ENCODE results near the gene CCL8. TPM values are rescaled to one million over a fixed set of nuclear protein-coding genes. Genes with fewer than 3 reads are reported as not detected.

CCL8 gene
- total and polyA plus RNA-seq, 2 of the 4 experiments (the other 2 are of a cell fraction), result not detected

DNA sequence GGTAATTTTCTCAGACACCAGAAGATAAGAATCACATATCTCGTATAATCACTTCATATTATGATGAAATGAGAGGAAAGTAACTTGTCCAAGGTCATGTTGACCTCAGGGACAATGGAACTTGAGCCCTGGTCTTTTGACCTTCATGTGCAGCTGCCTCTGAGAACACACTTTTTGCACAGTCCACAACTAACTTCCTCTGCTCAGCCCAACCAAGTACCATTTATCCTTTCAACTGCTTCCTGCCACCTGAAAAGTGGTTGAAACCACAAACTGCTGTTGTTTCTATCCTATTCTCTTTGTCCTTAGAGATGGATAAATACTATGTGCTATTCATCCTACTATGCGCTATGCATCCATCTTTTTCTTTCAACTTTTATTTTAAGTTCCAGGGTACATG is 46.1 kb downstream of the CCL8 start:
- H2BK20ac ChIP-seq (ENCODE audit: low read depth, low read length), result no peak overlapping the region
- H3K36me3 ChIP-seq (ENCODE audit: control insufficient read depth, insufficient read depth, low read length), result no peaks in the 10 kb centered on the region
- intact Hi-C loops (cut with micrococcal nuclease), result no loop called here
- H2BK5ac ChIP-seq (ENCODE audit: low read depth, low read length, poor library complexity, severe bottlenecking), result no peak overlapping the region
- H3K9me3 ChIP-seq (ENCODE audit: control insufficient read depth, insufficient read depth, low read length), result no peaks in the 10 kb centered on the region
- H3K27ac ChIP-seq (ENCODE audit: insufficient read depth, low read length), result no peak overlapping the region
- no peak overlapping the region for H3K4ac ChIP-seq (ENCODE audit: low read depth, low read length)
- no peak for ATAC-seq (ENCODE audit: low read depth)
- CTCF ChIA-PET, result no interaction called here
- no peak overlapping the region for H4K91ac ChIP-seq (ENCODE audit: insufficient read depth, low read depth, low read length)
- no peaks in the 10 kb centered on the region for H3K4me1 ChIP-seq (ENCODE audit: control insufficient read depth, insufficient read depth, low read length)
- in situ Hi-C loops (cut with MboI; ENCODE audit: low sequenced_read_pairs), result loop anchor here (10.0 kb wide), 1 partner anchor 591 kb away; no protein-coding TSS in a partner anchor
- BruUV-seq (replicated peaks), result no TSS peak
- POLR2A ChIA-PET (ENCODE audit: unreplicated experiment), result no interaction called here
- H4K8ac ChIP-seq (ENCODE audit: low read depth in 2 of 2, low read length in 2 of 2), result no peak overlapping the region
- dilution Hi-C loops (cut with HindIII; ENCODE audit: low sequenced_read_pairs, unreplicated experiment), result no loop called here
- H2AK9ac ChIP-seq (replicated peaks; ENCODE audit: low read depth, low read length, poor library complexity), result no peak overlapping the region
- no peak overlapping the region for H3K18ac ChIP-seq (ENCODE audit: low read depth, low read length)
- H2AFZ ChIP-seq (replicated peaks; ENCODE audit: low read length, poor library complexity), result no peak overlapping the region
- TF ChIP-seq MAZ (IDR thresholded peaks at IDR 0.05; ENCODE audit: borderline replicate concordance, low read depth, low read length) (no peak), POLR2A (IDR thresholded peaks at IDR 0.05; ENCODE audit: low read depth, low read length) (no peak), CEBPB (IDR thresholded peaks at IDR 0.05; ENCODE audit: low read depth, low read length) (no peak), CHD1 (IDR thresholded peaks at IDR 0.05; ENCODE audit: low read depth, low read length) (no peak), FOS (IDR thresholded peaks at IDR 0.05; ENCODE audit: low read depth, low read length) (no peak), SMC3 (IDR thresholded peaks at IDR 0.05; ENCODE audit: low read depth, low read length) (no peak), NFE2L2 (IDR thresholded peaks at IDR 0.05; ENCODE audit: low read depth, low read length) (no peak), MXI1 (IDR thresholded peaks at IDR 0.05; ENCODE audit: borderline replicate concordance, low read depth, low read length) (no peak), RCOR1 (IDR thresholded peaks at IDR 0.05; ENCODE audit: insufficient replicate concordance, low read length) (no peak), BHLHE40 (IDR thresholded peaks at IDR 0.05; ENCODE audit: low read depth, low read length) (no peak), RAD21 (IDR thresholded peaks at IDR 0.05; ENCODE audit: low read length) (no peak), MAFK (IDR thresholded peaks at IDR 0.05; ENCODE audit: low read depth, low read length) (no peak), RFX5 (IDR thresholded peaks at IDR 0.05; ENCODE audit: low read depth, low read length) (no peak)
- TF ChIP-seq, protein P1, sequence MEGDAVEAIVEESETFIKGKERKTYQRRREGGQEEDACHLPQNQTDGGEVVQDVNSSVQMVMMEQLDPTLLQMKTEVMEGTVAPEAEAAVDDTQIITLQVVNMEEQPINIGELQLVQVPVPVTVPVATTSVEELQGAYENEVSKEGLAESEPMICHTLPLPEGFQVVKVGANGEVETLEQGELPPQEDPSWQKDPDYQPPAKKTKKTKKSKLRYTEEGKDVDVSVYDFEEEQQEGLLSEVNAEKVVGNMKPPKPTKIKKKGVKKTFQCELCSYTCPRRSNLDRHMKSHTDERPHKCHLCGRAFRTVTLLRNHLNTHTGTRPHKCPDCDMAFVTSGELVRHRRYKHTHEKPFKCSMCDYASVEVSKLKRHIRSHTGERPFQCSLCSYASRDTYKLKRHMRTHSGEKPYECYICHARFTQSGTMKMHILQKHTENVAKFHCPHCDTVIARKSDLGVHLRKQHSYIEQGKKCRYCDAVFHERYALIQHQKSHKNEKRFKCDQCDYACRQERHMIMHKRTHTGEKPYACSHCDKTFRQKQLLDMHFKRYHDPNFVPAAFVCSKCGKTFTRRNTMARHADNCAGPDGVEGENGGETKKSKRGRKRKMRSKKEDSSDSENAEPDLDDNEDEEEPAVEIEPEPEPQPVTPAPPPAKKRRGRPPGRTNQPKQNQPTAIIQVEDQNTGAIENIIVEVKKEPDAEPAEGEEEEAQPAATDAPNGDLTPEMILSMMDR (conservative IDR thresholded peaks at IDR 0.05; ENCODE audit: low read depth, low read length), result no peak
- TF ChIP-seq, protein P2, sequence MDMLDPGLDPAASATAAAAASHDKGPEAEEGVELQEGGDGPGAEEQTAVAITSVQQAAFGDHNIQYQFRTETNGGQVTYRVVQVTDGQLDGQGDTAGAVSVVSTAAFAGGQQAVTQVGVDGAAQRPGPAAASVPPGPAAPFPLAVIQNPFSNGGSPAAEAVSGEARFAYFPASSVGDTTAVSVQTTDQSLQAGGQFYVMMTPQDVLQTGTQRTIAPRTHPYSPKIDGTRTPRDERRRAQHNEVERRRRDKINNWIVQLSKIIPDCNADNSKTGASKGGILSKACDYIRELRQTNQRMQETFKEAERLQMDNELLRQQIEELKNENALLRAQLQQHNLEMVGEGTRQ (IDR thresholded peaks at IDR 0.05; ENCODE audit: low read depth, low read length), result no peak
- TF ChIP-seq, protein P3, sequence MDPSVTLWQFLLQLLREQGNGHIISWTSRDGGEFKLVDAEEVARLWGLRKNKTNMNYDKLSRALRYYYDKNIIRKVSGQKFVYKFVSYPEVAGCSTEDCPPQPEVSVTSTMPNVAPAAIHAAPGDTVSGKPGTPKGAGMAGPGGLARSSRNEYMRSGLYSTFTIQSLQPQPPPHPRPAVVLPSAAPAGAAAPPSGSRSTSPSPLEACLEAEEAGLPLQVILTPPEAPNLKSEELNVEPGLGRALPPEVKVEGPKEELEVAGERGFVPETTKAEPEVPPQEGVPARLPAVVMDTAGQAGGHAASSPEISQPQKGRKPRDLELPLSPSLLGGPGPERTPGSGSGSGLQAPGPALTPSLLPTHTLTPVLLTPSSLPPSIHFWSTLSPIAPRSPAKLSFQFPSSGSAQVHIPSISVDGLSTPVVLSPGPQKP (IDR thresholded peaks at IDR 0.05; ENCODE audit: borderline replicate concordance, low read depth, low read length), result no peak
- peaks cover 21% of the 10 kb centered on the region for H3K27me3 ChIP-seq (ENCODE audit: control insufficient read depth, insufficient read depth, low read length)
- H3K23ac ChIP-seq (ENCODE audit: low read depth, low read length), result no peak overlapping the region
- no peak overlapping the region for H4K5ac ChIP-seq (ENCODE audit: low read depth, low read length)
- no peaks in the 10 kb centered on the region for H3K79me1 ChIP-seq (ENCODE audit: low read depth in 1 of 2, low read length in 2 of 2)
- no CpG with 5 or more reads among the region's 2 CpGs for WGBS, 2 experiments (ENCODE audit: extremely low coverage in 2 of 2, insufficient read length in 1 of 2)
- H3K56ac ChIP-seq (ENCODE audit: extremely low read depth, insufficient read depth, low read length), result no peak overlapping the region
- H2BK15ac ChIP-seq (ENCODE audit: low read depth, low read length), result no peak overlapping the region
- H3K14ac ChIP-seq (replicated peaks; ENCODE audit: low read depth, low read length), result no peak overlapping the region
- no peaks in the 10 kb centered on the region for H3K9me1 ChIP-seq (ENCODE audit: insufficient read depth, low read length)
- DNase-seq, result no peak
- H3K4me2 ChIP-seq (ENCODE audit: low read depth, low read length), result no peak overlapping the region
- no peak overlapping the region for H3K4me3 ChIP-seq (ENCODE audit: insufficient read depth, low read depth, low read length)
- no peak overlapping the region for H2AK5ac ChIP-seq (ENCODE audit: low read depth, low read length)
- H4K20me1 ChIP-seq (ENCODE audit: insufficient read depth, low read length), result no peaks in the 10 kb centered on the region
- no peak overlapping the region for H3K9ac ChIP-seq (ENCODE audit: low read depth, low read length)
- H2BK120ac ChIP-seq (ENCODE audit: low read depth, low read length), result no peak overlapping the region

All from IMR-90 (cell line).